ENCODE results near the gene SEPTIN12. TPM values are rescaled to one million over a fixed set of nuclear protein-coding genes. Genes with fewer than 3 reads are reported as not detected.

The SEPTIN12 gene
- total RNA-seq, 1 donor from 2014 or later = not detected

- H3K4me1 ChIP-seq = peaks cover 19% of the 10 kb centered on the region
Observed at GRCh38 chr16:4799171-4799855, 11.2 kb upstream of the SEPTIN12 start.

GRCh38 chr16:4798456-4798855 lies 10.3 kb upstream of the SEPTIN12 start:
- DNase-seq = no peak
- intact Hi-C loops (cut with DNase I) = no loop called here

More at GRCh38 chr16:4799171-4799855, 11.2 kb upstream of the SEPTIN12 start:
- intact Hi-C loops (cut with DNase I) = no loop called here
- no peak overlapping the region for H3K4me3 ChIP-seq
- TF ChIP-seq CTCF (IDR thresholded peaks at IDR 0.05) = no peak
- H3K27ac ChIP-seq = no peak overlapping the region
- no peaks in the 10 kb centered on the region for H3K27me3 ChIP-seq
- DNase-seq (no peak), ATAC-seq (no peak)
- H3K9me3 ChIP-seq = no peaks in the 10 kb centered on the region
- peaks cover 11% of the 10 kb centered on the region for H3K36me3 ChIP-seq

GRCh38 chr16:4797805-4798252 lies 9.7 kb upstream of the SEPTIN12 start:
- ATAC-seq (no peak), DNase-seq (no peak)
- Histone ChIP-seq H3K36me3 (peaks cover 9% of the 10 kb centered on the region), H3K27me3 (no peaks in the 10 kb centered on the region), H3K27ac (no peak overlapping the region), H3K4me1 (peaks cover 14% of the 10 kb centered on the region), H3K4me3 (no peak overlapping the region), H3K9me3 (no peaks in the 10 kb centered on the region)
- TF ChIP-seq CTCF (IDR thresholded peaks at IDR 0.05) = no peak
- intact Hi-C loops (cut with DNase I) = no loop called here

More at GRCh38 chr16:4798456-4798855, 10.3 kb upstream of the SEPTIN12 start:
- Histone ChIP-seq H3K27ac (no peak overlapping the region), H3K4me3 (no peak overlapping the region), H3K9me3 (no peaks in the 10 kb centered on the region), H3K36me3 (peaks cover 9% of the 10 kb centered on the region), H3K4me1 (peaks cover 19% of the 10 kb centered on the region), H3K27me3 (no peaks in the 10 kb centered on the region)
- ATAC-seq = no peak
- TF ChIP-seq CTCF (IDR thresholded peaks at IDR 0.05) = no peak

- TF ChIP-seq CTCF (IDR thresholded peaks at IDR 0.05) = no peak
- ATAC-seq (no peak), DNase-seq (no peak)
- peaks cover 9% of the 10 kb centered on the region for H3K36me3 ChIP-seq
- intact Hi-C loops (cut with DNase I) = no loop called here
- H3K27me3 ChIP-seq = no peaks in the 10 kb centered on the region
- no peak overlapping the region for H3K27ac ChIP-seq
- no peaks in the 10 kb centered on the region for H3K9me3 ChIP-seq
- no peak overlapping the region for H3K4me3 ChIP-seq
- H3K4me1 ChIP-seq = peaks cover 14% of the 10 kb centered on the region
Observed at GRCh38 chr16:4796982-4797804, 9.0 kb upstream of the SEPTIN12 start.

- H3K4me3 ChIP-seq = peak overlapping the region; percentile 21
Observed at GRCh38 chr16:4795828-4796572, 7.9 kb upstream of the SEPTIN12 start.

More at GRCh38 chr16:4795828-4796572, 7.9 kb upstream of the SEPTIN12 start:
- no peak for DNase-seq
- TF ChIP-seq CTCF (IDR thresholded peaks at IDR 0.05) = no peak
- Histone ChIP-seq H3K36me3 (peaks cover 9% of the 10 kb centered on the region), H3K9me3 (no peaks in the 10 kb centered on the region), H3K27me3 (no peaks in the 10 kb centered on the region), H3K27ac (no peak overlapping the region), H3K4me1 (peaks cover 6% of the 10 kb centered on the region)
- intact Hi-C loops (cut with DNase I) = no loop called here
- ATAC-seq = no peak
